H9 (cell line): Measurements from ENCODE around the gene GRIP1. TPM values are rescaled to one million over a fixed set of nuclear protein-coding genes. Genes with fewer than 3 reads are reported as not detected.

Source experiments
- DNase-seq: peaks from one replicate; pipeline ENCODE4 v3.0.0-alpha.2; 2017
- H2AFZ ChIP-seq: one replicate; pipeline ENCODE4 v1.6.1; 2013; ENCODE audit warnings: mild to moderate bottlenecking, low read length, control low read depth, moderate library complexity
- H2AK5ac ChIP-seq: 2 replicates; pipeline ENCODE4 v1.6.1; 2013; ENCODE audit warnings: low read length, control low read depth, mixed read lengths; ENCODE audit not compliant: insufficient read length
- H2BK120ac ChIP-seq: one replicate; pipeline ENCODE4 v1.6.1; 2013; ENCODE audit warnings: low read depth, mild to moderate bottlenecking, low read length, control low read depth, inconsistent platforms; ENCODE audit not compliant: poor library complexity, severe bottlenecking
- H2BK12ac ChIP-seq: 2 replicates; pipeline ENCODE4 v1.6.1; 2013; ENCODE audit warnings: low read length, control low read depth, mixed read lengths, low read depth; ENCODE audit not compliant: insufficient read length
- H2BK15ac ChIP-seq: 2 replicates; pipeline ENCODE4 v1.6.1; 2013; ENCODE audit warnings: low read depth, low read length, control low read depth
- H2BK20ac ChIP-seq: one replicate; pipeline ENCODE4 v1.6.1; 2013; ENCODE audit warnings: low read depth, mild to moderate bottlenecking, low read length, control low read depth, inconsistent platforms; ENCODE audit not compliant: poor library complexity, severe bottlenecking
- H2BK5ac ChIP-seq: 2 replicates; pipeline ENCODE4 v1.6.1; 2013; ENCODE audit warnings: low read length, control low read depth, mixed read lengths; ENCODE audit not compliant: insufficient read length
- H3K14ac ChIP-seq: 2 replicates; pipeline ENCODE4 v1.6.1; 2013; ENCODE audit warnings: low read length, control low read depth; ENCODE audit not compliant: insufficient read depth
- H3K18ac ChIP-seq: 2 replicates; pipeline ENCODE4 v1.6.1; 2013; ENCODE audit warnings: low read depth, mild to moderate bottlenecking, mixed read lengths, low read length, control low read depth; ENCODE audit not compliant: insufficient read length
- H3K23ac ChIP-seq: 2 replicates; pipeline ENCODE4 v1.6.1; 2013; ENCODE audit warnings: low read length, control low read depth, mixed read lengths, low read depth; ENCODE audit not compliant: insufficient read length
- H3K23me2 ChIP-seq: 2 replicates; pipeline ENCODE4 v1.6.1; 2013; ENCODE audit warnings: low read depth, mild to moderate bottlenecking, mixed read lengths, low read length, control low read depth; ENCODE audit not compliant: insufficient read length, poor library complexity, severe bottlenecking
- H3K27ac ChIP-seq: 2 replicates; pipeline ENCODE4 v1.5.1; 2013; ENCODE audit warnings: low read length, control low read depth, mixed read lengths, low read depth; ENCODE audit not compliant: insufficient read length
- H3K27me3 ChIP-seq: 2 replicates; pipeline ENCODE4 v1.6.1; 2013; ENCODE audit warnings: low read length, control low read depth, inconsistent platforms; ENCODE audit not compliant: insufficient read depth
- H3K4ac ChIP-seq: 2 replicates; pipeline ENCODE4 v1.6.1; 2013; ENCODE audit warnings: low read depth, mild to moderate bottlenecking, control low read depth, inconsistent platforms, low read length, moderate library complexity
- H3K4me1 ChIP-seq: 2 replicates; pipeline ENCODE4 v1.6.1; 2013; ENCODE audit warnings: low read length, control low read depth, inconsistent platforms; ENCODE audit not compliant: insufficient read depth
- H3K4me2 ChIP-seq: 2 replicates; pipeline ENCODE4 v1.6.1; 2013; ENCODE audit warnings: low read length, control low read depth, mixed read lengths; ENCODE audit not compliant: insufficient read length, insufficient read depth
- H3K56ac ChIP-seq: 2 replicates; pipeline ENCODE4 v1.6.1; 2013; ENCODE audit warnings: low read depth, mild to moderate bottlenecking, mixed read lengths, low read length, control low read depth; ENCODE audit not compliant: insufficient read length
- H3K79me1 ChIP-seq: 2 replicates; pipeline ENCODE4 v1.6.1; 2013; ENCODE audit warnings: low read depth, mild to moderate bottlenecking, moderate library complexity, low read length, control low read depth, inconsistent platforms; ENCODE audit not compliant: insufficient read depth, poor library complexity, severe bottlenecking
- H3K79me2 ChIP-seq: 2 replicates; pipeline ENCODE4 v1.6.1; 2013; ENCODE audit warnings: low read length, control low read depth, inconsistent platforms; ENCODE audit not compliant: insufficient read depth
- H3K9ac ChIP-seq: 2 replicates; pipeline ENCODE4 v1.6.1; 2013; ENCODE audit warnings: low read length, control low read depth, mixed read lengths; ENCODE audit not compliant: insufficient read length; ENCODE audit errors: extremely low read depth
- H3K9me3 ChIP-seq: one replicate; pipeline ENCODE4 v1.6.1; 2013; ENCODE audit warnings: low read depth, low read length, inconsistent platforms; ENCODE audit not compliant: control insufficient read depth
- H3T11ph ChIP-seq: one replicate; pipeline ENCODE4 v1.6.1; 2013; ENCODE audit warnings: mild to moderate bottlenecking, low read length, control low read depth, inconsistent platforms
- H4K20me1 ChIP-seq: one replicate; pipeline ENCODE4 v1.6.1; 2013; ENCODE audit not compliant: control insufficient read depth, insufficient read length, insufficient read depth
- H4K5ac ChIP-seq: 2 replicates; pipeline ENCODE4 v1.6.1; 2013; ENCODE audit warnings: low read depth, mild to moderate bottlenecking, mixed read lengths, low read length, control low read depth; ENCODE audit not compliant: insufficient read length
- H4K8ac ChIP-seq: replicated peaks from 2 replicates; pipeline ENCODE4 v1.6.1; 2013; ENCODE audit warnings: low read length, control low read depth, mixed read lengths, low read depth; ENCODE audit not compliant: insufficient read length
- H4K91ac ChIP-seq: 2 replicates; pipeline ENCODE4 v1.6.1; 2013; ENCODE audit warnings: low read depth, mild to moderate bottlenecking, moderate library complexity, mixed read lengths, low read length, control low read depth; ENCODE audit not compliant: insufficient read length
- H3K27ac Mint-ChIP-seq, 3 experiments: 2 replicates in 2 of 3; 3 replicates in 1 of 3; pipeline ENCODE4 v1.8.0; 2020 to 2021; ENCODE audit warnings: mixed read lengths in 3 of 3, mild to moderate bottlenecking in 1 of 3, moderate library complexity in 1 of 3
- H3K27me3 Mint-ChIP-seq: 2 replicates; pipeline ENCODE4 v1.8.0; 2021; ENCODE audit warnings: low read depth, mild to moderate bottlenecking, moderate library complexity, mixed read lengths
- H3K36me3 Mint-ChIP-seq, 3 experiments: 2 replicates in 2 of 3; 3 replicates in 1 of 3; pipeline ENCODE4 v1.8.0; 2020 to 2021; ENCODE audit warnings: low read depth in 3 of 3, mixed read lengths in 3 of 3; ENCODE audit not compliant: insufficient read depth in 1 of 3
- H3K4me1 Mint-ChIP-seq, 2 experiments: 2 replicates each; pipeline ENCODE4 v1.8.0; 2020; ENCODE audit warnings: mixed read lengths in 2 of 2
- H3K4me3 Mint-ChIP-seq, 2 experiments: 2 replicates in 1 of 2; 3 replicates in 1 of 2; pipeline ENCODE4 v1.8.0; 2020 to 2021; ENCODE audit warnings: mild to moderate bottlenecking in 2 of 2, mixed read lengths in 2 of 2, moderate library complexity in 1 of 2
- H3K9me3 Mint-ChIP-seq, 2 experiments: 2 replicates in 1 of 2; 3 replicates in 1 of 2; pipeline ENCODE4 v1.8.0; 2020; ENCODE audit warnings: mild to moderate bottlenecking in 2 of 2, mixed read lengths in 2 of 2, moderate library complexity in 1 of 2
- CTCF ChIP-seq: fragments of 200-600 bp; sonication (generic); conservative IDR thresholded peaks from 3 replicates; pipeline ENCODE4 v1.8.0; 2021; ENCODE audit warnings: antibody characterized with exemption, mild to moderate bottlenecking
- WGBS: extraction: QIAGEN DNeasy Blood & Tissue Kit; methylation state at CpG from one replicate; pipeline ENCODE4 v1.1.7; 2013; ENCODE audit warnings: missing lambda C conversion rate, low lambda C conversion rate, mixed read lengths; ENCODE audit not compliant: insufficient read length; ENCODE audit errors: extremely low coverage; 5-methylcytosine and 5-hydroxymethylcytosine counted together
- total RNA-seq: library from RNA; stranded (reverse); gene quantifications from 2 replicates; pipeline ENCODE4 v1.2.1, GENCODE V29; 2021

The GRIP1 gene
- total RNA-seq, 1 experiment from 2014 or later, result 19.5 TPM

GRCh38 chr12:66648033-66648735 lies 30.7 kb downstream of the GRIP1 start:
- H3K27ac ChIP-seq, result no peak overlapping the region
- no peak overlapping the region for H2BK12ac ChIP-seq
- no peak for TF ChIP-seq CTCF
- Mint-ChIP-seq H3K27ac (no peak overlapping the region), H3K4me1 (peaks cover 4 to 5% of the 10 kb centered on the region in 2 experiments; a peak in 3 of 4 replicates), H3K36me3 (no peaks in the 10 kb centered on the region), H3K4me3 (no peak overlapping the region), H3K9me3 (no peaks in the 10 kb centered on the region), H3K27me3 (no peaks in the 10 kb centered on the region)
- no peak overlapping the region for H2BK15ac ChIP-seq
- no peak overlapping the region for H3K18ac ChIP-seq
- no peak overlapping the region for H2BK5ac ChIP-seq
- no peaks in the 10 kb centered on the region for H3K79me2 ChIP-seq
- H3K56ac ChIP-seq, result no peak overlapping the region
- no peak overlapping the region for H4K5ac ChIP-seq
- no peak for DNase-seq
- no peak overlapping the region for H3T11ph ChIP-seq
- no peak overlapping the region for H4K91ac ChIP-seq
- no peak overlapping the region for H2AFZ ChIP-seq
- no peak overlapping the region for H4K8ac ChIP-seq
- H3K14ac ChIP-seq, result no peak overlapping the region
- no peaks in the 10 kb centered on the region for H4K20me1 ChIP-seq
- H3K23me2 ChIP-seq, result no peaks in the 10 kb centered on the region
- H3K4me1 ChIP-seq, result no peaks in the 10 kb centered on the region; the same call in 1 of the 2 replicates
- no peak overlapping the region for H2BK120ac ChIP-seq
- no peak overlapping the region for H3K4ac ChIP-seq
- H3K23ac ChIP-seq, result no peak overlapping the region
- no peak overlapping the region for H3K4me2 ChIP-seq
- no peak overlapping the region for H2BK20ac ChIP-seq
- H3K9ac ChIP-seq, result no peak overlapping the region
- no peak overlapping the region for H2AK5ac ChIP-seq
- H3K79me1 ChIP-seq, result no peaks in the 10 kb centered on the region
- H3K27me3 ChIP-seq, result no peaks in the 10 kb centered on the region
- WGBS, result no CpG with 5 or more reads among the region's 10 CpGs
- no peaks in the 10 kb centered on the region for H3K9me3 ChIP-seq
